Kidney glomerular epithelial cell (primary cell): Measurements from ENCODE around the gene OR4C11.

Source experiments
- DNase-seq: peaks from one replicate; lab custom pipeline; 2025; lab: John Stamatoyannopoulos, UW

Gene OR4C11

GRCh38 chr11:55607545-55607944 lies at the start of gene OR4C11:
Gene OR4C11 (minus strand): TSS chr11:55607645. CDS start chr11:55604373, 3,272 bp downstream.
- DNase-seq, result no peak

- no peak for DNase-seq
Measured at GRCh38 chr11:55655096-55655495, 47.7 kb upstream of the OR4C11 start.

GRCh38 chr11:55652560-55652959 lies 45.1 kb upstream of the OR4C11 start:
- no peak for DNase-seq

GRCh38 chr11:55648027-55648426 lies 40.6 kb upstream of the OR4C11 start, which contains the start of gene OR4S2:
Gene OR4S2 (plus strand): TSS chr11:55648327. CDS start chr11:55650904, 2,577 bp downstream.
- no peak for DNase-seq

GRCh38 chr11:55634813-55635212 lies 27.4 kb upstream of the OR4C11 start, which contains the start of gene OR4P4:
Gene OR4P4 (plus strand): TSS chr11:55635113.
- DNase-seq, result no peak

GRCh38 chr11:55624531-55624930 lies 17.1 kb upstream of the OR4C11 start:
- DNase-seq, result no peak

GRCh38 chr11:55572548-55572947 lies 34.9 kb downstream of the OR4C11 start:
- DNase-seq, result no peak

- DNase-seq, result no peak
Measured at GRCh38 chr11:55571828-55572227, 35.6 kb downstream of the OR4C11 start, which contains the start of gene OR4C16. Gene OR4C16 (plus strand): TSS chr11:55572128. CDS start chr11:55572128, 0 bp downstream.

- DNase-seq, result no peak
Measured at GRCh38 chr11:55554169-55554568, 53.3 kb downstream of the OR4C11 start, which contains the start of gene OR4C15. Gene OR4C15 (plus strand): TSS chr11:55554469. CDS start chr11:55554469, 0 bp downstream.
